GM19025 (cell line): ENCODE results near the gene IDUA.

Experiments
- ATAC-seq: cut with Tn5 transposase; IDR thresholded peaks from one replicate; pipeline ENCODE4 v1.9.1; 2021; ENCODE audit warnings: mild to moderate bottlenecking, low read depth, moderate library complexity; ENCODE audit not compliant: unreplicated experiment

IDUA gene

DNA sequence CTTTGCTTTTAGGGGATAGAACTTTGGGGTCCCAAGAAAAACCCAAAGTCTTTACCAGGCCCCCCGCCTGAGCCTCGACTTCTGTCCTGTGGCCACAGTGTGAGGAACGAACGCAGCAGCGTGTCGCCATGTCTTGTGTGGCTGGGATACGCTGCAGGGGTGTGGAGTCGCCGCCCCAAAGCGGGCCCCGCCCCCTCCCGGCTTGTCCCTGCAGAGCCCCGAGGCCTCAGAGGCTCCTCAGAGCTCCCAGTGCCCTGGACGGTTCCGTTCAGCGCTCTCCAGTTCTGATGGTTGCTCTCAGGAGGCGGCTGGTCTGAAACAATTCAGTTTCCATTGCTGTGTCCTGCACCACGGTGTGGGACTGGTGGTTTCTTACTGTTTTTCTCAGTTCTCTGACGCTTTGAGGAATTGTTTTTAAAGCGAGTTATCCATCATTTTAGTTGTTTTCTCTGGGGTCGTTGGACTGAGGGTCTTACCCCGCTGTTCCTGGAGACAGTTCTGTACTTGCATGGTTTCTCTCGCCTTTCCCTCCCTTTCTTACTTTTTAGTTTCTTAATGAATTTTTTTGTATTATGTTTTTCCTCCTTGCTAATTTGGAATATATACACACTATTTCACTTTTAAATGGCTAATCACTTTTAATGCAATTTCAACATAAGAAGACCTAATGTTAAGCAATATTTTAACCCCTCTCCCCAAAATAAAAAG lies 1.6 kb upstream of the IDUA start:
- ATAC-seq = no peak

DNA sequence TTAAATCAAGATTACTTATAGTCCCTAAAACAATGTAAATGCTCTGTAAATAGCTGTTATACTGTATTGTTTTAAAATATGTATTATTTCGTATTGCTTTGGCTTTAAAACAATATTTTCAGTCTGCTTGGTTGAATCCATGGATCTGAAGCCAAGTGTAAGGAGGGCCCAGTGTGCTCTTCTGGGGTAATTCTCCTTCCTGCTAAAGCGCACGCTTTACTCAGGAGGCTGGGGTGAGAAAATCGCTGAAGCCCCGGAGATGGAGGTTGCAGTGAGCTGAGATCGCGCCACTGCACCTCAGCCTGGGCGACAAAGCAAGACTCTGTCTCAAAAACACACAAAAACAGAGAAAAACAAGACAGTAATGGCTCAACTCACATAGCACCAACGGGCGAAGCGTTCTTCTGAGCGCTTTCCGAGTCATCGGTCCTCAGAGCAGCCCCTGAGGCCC lies 391 bp upstream of the IDUA start:
- ATAC-seq = peak; percentile 5

DNA sequence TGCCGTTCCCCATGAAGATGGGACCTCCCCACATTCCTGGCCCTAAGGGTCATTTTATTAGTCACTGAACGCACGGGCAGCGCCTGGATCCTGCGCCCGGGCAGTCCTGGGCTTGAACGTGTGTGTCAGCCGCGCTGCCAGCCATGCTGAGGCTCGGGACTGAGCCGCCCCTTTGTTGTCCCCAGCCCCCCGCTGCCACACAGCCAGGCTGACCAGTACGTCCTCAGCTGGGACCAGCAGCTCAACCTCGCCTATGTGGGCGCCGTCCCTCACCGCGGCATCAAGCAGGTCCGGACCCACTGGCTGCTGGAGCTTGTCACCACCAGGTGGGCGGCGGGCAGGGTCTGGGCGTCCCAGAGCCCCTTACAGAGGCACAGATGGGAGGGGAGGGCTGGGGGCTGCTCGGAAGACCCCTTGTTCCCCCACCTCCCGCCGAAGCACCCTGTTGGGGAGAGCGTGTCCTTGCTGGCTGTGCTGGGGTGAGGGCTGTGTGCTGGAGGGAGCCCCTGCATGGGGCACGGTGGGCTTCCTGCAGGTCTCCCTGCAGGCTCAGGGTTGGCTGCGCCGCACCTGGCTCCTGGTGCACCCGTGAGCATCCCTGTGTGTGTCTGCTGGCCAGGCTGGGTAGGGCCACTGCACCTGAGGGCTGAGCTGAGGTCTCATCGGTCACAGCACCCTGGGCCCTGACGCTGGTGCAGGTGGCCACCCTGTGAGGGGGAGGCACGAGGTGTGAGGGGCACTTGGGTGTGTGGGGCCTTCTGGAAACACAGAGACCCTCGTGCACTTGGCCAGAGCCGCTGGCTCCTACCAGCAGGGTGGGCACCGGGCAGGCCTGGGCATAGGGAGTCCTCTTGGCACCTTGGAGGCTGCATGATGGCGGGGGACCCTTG lies 1.0 kb downstream of the IDUA start:
- no peak for ATAC-seq

DNA sequence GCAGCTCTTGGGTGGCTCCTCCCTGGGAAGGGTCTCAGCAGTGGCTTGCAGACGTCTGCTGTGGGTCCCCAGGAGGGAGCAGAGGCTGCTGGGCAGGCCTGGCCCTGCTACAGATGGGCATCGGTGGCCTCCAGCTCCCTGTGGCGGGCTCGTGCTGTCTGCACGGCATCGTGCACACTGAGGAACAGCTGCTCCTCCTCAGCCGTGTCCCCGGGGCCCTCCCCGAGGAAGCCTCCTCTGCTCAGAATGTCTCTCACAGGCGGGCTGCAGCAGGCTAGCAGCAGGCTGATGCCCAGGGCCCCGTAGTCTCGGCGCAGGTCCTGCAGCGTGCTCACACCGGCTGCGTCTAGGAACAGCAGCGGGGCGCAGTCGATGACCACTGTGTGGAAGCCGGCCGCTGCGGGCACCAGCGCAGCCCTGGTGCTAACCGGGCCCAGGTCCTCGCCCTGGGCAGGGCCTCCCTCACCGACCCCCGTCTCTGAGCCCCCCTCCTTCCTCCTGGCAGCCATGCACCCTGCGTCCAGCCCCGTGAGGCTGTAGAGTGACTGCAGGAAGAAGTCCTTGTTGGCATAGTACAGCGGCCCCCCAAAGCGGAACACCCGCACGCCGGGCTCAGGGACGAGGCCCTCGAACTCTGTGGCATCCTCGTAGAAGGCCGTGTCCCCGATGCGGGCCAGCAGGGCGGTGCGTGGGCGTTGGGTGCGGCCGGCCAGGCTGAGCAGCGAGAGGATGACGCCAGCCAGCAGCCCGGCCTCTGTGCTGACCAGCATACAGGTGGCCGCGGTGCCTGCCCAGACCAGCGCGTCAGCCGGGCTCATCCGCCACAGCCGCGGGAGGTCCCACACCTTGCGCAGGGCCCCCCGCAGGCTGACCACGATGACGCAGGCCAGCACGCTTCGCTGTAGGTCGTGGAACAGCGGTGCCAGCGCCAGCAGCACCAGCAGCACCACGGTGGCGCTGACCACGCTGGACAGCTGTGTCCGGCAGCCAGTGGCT lies 2.2 kb downstream of the IDUA start:
- no peak for ATAC-seq

DNA sequence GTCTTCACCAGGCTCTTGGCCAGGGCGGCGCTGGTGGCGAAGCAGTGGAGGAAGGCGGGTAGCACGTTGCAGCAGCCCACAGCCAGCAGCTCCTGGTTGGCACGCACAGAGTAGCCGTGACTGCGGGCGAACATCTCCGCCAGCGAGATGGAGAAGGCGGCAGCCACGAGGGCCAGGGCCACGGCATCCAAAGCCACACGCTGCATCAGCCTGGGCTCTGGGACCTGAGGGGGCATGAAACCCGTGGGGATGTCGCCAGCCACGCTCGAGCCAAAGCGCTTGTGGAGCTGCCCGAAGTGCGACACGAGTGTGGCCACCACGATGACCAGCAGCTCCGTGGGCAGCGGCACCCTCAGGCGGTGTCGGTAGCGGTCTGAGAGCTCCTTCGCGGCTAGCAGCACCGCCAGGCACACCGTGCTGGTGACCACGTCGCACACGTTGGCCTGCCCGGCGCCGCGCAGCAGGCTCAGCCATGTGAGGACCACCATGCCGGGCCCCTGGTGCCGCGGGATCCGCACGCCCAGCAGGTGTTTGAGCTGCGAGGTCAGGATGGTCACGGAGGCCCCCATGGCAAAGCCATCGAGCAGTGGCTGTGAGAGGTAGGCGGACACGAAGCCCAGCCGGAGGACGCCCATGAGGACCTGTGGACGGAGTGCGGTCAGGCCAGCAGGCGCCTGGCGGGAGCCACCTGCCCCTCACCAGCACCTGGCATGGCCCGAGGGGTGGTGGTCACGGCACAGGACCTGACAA lies 3.1 kb downstream of the IDUA start:
- ATAC-seq = no peak

DNA sequence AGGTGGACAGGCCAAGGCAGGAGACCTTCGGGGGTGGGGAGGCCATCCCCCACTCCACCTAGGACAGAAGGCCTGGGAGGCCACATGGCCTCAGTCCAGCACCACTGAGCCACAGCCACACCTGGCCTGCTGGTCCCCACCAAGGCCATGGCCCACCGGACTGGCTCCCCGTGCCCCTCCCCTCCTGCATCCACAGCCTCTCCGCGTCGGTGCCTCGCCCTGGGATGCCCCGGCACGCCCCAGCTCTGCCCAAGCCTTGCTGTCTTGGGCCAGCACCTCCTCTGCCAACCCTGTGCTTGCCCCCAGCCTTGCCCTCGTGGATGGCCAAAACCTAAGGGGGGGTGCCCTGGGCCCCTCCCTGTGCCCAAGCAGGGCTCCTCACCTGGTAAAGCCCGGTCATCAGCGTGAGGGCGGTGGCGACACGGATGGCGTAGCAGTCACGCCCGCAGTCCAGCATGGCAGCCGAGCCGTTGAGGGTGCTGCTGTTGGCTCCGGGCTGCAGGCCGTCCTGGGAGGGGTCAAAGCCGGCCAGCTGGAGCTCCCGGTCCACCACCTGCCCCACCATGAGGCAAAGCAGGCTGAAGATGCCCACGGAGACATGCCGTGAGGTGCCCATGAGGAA lies 4.0 kb downstream of the IDUA start:
- ATAC-seq = no peak

DNA sequence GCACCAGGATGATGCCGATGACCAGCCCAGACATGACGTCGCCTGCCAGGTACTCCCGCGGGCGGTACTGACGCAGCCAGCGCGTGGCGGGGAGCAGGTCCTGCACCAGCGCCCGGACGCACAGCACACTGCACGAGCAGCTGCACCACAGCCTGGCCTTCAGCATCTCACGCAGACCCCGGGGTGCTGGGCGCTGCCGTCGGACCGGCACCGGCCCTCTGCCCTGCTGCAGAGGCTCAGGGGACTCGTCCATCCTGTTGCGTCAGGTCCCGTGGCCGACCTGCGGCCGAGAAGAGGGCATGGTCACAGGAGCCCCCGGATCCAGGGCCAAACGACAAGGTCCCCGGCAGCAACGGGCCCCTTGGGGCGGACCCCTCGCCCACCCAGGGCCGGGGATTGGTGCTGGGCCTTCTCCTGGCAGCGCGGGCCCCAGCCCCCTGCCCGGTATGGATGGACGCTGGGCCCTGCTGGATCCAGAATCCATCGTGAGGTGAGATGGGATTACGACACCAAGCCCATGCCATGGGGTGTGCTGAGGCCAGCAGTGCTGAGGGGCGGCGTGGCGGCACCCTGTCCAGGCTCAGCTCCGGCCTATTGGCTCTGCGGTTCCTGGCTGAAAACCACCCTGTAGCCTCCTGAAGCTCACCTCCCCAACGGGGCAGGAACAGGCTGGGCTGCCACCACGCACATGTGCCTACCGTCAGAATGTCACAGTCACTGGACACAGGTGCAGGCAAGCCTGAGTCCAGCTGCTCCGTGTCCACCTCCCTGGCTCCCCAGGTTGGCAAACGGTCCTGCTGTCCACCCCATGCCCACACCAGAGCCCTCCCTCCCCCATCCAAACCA lies 4.8 kb downstream of the IDUA start:
- no peak for ATAC-seq

DNA sequence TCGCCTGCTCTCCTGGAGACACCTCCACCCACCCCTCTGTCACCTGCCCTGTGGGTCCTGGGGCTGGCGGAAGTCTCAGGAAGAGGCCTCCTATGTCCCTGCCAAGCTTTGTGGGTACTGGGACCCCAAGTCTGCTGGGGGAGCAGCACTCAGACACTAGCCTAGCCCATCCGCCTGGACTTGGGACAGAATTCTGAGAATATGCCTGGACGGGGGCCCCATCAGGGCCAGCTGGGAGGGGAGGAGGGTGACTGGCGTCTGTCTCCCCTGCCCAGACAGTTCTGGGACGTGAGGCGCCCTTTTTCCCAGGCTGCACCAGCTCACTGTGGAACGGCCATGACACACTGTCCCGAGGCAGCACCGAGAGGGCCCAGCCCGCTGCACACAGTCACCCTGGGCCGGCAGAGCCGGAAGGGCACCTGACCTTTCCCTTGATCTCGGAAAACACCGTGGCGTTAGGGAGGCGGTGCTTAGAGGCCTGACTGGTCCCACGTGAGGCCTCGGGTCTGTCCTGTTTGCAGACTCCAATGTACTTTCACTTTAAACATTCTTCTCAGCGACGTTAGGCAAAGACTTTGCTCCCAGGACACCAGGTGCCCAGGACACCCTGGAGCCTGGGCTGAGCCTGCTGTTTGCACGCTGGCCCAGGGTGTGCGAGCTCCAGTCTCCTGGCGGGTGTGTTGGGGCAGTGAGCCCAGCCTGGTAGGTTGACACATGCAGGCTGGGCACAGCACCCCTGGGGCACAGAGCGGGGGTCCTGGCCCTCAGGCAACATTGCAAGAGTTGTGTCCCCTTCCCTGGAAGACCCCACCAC lies 5.7 kb downstream of the IDUA start:
- peak; percentile 63 for ATAC-seq

DNA sequence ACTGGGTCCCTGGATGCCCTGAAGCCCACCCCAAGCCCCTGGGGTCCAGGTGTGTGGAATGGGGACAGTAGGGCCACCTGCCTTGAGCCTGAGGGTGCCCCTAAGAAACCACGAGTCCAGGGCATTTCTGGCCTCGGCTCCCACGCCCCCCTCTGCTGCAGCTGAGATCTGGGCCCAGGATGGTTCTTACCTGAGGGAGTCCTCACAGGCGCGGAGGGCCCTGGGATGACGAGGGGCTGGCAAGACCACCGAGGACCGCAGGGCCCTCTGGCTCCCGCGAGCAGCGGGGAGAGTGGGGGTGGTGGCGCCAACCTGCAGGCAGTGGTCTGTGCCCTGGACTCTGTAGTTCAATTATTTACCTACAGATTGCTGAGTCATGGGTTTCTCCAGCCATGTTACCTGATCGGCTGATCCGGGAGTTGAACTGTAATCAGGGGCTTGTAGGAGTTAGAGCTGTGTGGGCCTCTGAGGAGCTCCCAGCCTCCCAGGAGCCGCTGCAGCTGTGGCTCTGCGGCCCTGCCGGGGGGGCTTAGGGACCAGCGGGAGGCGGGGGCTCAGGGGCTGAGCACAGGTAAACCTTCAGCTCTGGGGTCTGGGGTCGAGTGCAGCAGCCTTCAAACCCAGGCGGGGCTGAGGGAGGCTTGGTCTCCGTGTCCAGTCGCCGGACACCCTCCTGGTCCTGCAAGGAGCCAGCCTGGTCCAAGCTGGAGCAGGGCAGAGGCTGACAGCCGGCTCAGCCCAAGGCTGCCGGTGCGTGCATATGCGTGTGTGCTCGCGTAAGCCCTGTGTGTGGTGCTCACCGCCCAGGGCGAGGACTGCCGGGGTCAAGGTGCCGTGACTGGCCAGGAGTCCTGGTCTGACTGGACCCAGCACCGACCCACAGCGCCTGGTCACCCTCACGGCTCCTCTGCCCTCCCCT lies 6.5 kb downstream of the IDUA start, which contains the start of gene SLC26A1:
TSS of gene SLC26A1 (minus strand) at position 294 of the 919 bp plus-strand sequence. CDS start 1,701 bp downstream, outside the sequence.
- ATAC-seq = no peak

DNA sequence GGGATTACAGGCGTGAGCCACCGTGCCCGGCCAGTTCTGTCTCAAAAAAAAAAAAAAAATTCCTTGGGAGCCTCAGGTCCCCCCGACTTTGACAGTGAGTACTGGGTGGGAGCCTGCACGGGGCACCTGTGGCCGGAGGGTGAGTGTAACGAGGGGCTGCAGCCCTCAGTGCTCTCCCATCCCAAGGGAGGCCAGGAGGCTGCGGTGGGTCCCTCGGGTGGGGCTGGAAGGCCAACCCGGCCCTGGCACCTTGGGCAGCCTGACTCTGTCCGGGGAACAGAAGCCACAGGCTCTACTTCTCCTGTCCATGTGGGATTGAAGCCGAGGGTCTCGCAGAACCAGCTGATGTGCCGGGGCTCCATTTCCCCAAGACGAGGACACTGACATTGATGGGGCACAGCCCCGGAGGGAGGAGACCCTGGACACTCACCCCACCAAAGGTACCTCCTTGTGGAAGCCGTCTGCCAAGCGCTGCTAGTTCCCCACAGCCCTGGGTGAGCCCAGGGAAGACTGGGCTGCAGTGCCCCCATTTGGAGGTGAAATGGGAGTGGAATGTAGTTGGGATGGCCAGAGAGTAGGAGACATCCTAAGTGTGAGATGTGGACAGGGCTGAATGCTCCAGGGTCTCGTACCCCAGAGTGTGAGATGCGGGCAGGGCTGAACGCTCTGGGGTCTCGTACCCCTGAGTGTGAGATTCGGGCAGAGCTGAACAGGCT lies 8.6 kb downstream of the IDUA start:
- ATAC-seq = no peak

DNA sequence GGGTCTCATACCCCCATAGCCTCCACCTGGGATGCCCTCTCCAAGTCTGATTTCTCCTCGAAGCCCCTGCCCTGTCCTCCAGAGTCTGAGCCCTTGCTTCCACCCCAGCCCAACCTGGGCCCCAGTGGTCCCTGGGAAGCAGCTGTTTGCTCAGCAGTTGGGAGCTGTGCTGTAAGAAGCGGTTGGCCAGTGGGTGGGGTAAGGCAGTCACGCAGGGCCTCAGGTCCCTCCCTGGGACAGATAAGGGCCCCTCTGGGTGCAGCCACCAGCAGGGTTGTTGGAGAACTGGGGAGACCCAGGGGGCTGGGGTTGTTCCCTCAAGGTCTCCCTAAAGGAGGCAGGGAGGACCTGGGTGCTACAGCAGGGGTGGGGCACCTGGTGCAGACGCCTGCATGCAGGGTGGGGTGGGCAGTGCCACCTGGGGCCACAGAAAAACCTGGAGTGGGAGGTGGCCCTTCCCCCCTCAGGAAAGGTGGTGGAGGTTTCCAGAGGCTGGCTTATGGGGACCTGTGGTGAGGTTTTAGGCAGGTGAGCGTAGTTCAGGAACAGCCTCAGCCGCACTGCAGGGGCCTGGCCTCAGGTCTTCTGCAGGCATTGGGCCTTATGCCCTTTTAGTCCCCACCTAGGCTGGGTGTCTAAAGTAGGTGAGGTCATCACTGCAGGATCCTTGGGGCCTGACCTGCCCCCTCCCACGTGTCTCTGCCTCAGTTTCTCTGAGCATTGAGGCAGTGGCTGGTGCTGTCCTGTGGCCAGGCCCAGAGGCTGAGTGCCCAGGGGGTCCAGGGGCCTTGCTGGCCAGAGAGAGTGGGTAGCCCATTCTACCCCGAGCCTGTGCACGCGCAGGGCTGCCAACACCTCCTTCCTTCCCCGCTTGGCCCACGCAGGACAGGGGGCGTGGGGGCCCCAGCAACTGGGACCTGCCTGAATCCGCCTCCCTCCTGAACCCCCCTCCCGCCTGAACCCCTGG lies 9.5 kb downstream of the IDUA start:
- no peak for ATAC-seq

DNA sequence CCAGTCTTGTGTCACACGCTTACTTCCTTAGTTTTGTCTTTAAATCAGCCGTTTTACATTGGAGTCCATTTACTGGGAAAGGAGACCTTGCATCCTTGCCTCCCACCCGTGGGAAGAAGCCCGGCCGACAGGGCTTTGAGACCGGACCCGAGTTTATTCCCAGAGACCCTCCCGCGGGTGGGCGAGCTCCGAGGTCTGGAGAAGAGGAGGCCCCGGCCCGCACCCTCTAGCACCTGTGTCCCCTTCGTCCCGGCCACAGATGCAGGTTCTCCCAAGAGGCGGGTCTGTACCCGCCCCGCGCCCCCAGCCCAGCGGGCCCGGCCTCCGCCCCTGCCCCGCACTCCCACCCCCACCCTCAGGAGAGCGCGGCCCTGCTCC lies 10.1 kb downstream of the IDUA start:
- ATAC-seq = no peak

DNA sequence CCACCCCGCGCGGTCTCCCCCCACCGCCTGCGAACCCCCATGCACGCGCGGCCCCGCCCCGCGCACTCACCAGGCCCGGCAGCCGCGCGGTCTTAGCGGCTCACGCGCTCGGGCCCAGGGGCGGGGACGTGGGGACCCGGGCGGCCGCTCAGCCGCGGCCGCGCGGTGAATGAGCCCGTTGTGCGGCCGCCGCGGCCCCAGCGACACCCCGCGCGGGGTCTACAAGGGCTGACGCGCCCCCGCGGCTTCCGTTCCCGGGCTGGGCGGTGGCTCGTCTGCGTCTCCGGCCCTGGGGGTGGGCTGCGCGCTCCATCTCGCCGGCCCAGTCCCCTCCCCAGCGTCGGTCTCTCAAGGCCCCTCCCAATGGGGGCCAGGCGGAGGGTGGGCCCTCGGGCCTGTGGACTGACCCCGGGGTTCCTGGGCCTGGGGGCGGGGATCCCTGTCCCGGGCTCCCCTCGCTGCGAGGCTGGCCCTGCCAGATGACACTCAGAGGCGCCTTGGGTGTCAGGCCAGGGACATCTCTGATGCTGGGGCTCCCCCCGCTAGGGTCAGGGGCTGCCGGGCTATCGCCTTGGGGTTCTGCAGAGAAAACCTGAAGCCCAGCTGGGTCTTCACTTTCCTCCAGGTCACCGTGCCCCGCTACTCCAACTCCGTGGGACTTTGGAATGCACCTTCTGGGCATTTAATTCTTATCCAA lies 10.7 kb downstream of the IDUA start:
- ATAC-seq = no peak

DNA sequence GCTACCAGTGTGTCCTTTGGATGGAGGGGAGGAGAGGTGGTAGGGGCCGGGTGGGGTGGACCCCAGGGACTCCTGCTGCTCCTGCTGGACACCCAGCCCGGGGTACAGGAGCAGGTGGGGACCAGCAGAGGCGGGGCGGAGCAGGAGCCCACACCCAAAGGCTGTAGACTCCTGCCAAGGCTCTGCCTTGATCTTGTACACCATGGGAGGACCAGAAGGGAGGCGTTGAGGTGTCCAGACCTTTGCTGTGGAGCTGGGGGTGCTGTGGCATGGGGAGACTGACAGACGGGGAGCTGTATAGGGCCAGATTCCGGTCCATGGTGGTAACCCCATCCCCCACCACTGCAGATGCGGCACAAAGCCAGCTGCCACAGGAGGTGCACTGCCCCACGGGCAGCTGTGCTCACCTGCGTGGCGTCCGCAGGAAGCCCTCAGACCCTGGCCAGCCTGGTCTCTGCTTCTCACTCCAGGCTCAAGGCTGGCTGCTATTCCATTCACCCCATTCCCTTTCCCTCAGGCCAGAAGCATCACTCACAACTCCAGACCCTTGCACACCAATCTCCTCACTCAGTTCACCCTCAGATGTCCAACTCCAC lies 11.3 kb downstream of the IDUA start:
- ATAC-seq = no peak
